Activated T-helper 9 cell treated with anti-CD3 and anti-CD28 coated beads, Interleukin-2, amount 50 U/mL, for 16 hours (primary cell): Measurements from ENCODE around the gene TMEM132A.

Experiments
- DNase-seq: peaks from one replicate; pipeline ENCODE4 v3.0.0-alpha.2; 2020; ENCODE audit warnings: low read depth

Gene TMEM132A

DNA sequence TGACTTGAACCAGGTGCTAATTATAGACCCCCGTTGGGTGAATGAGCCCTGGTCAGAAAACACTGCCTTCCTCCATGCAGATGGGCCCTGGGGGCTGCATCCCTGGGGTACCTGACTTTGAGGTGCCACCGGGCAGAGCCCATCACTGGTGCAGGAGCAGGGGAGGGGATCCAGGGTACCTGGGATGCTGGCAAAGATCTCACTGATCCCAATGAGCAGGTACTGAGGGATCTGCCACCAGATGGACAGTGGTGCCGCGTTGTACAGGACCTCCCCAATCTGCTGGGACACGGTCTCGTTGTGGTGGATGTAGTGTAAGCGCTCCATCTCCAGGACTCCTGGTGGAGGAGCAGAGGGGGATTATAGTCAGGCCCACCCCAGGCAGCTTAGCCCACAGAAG lies 15.0 kb downstream of the TMEM132A start:
- no peak for DNase-seq

DNA sequence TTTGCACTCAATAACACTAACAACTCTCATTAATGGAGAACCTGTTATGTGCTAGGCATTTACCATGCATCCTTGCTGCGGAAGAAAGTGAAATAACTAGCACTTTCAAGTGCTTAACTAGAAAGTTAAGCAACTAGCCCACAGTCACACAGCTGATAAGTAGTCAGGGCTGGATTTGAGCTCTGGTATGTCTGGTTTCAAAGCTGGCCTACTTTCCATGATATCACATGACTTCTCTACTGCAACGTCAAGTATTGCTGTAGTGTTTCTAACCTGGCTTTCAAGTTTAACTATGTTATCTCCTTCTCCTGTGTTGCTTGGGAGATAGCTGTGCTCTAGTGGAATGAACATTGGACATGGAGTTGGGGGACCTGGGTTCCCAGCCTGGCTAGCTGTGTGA lies 15.6 kb downstream of the TMEM132A start:
- no peak for DNase-seq

DNA sequence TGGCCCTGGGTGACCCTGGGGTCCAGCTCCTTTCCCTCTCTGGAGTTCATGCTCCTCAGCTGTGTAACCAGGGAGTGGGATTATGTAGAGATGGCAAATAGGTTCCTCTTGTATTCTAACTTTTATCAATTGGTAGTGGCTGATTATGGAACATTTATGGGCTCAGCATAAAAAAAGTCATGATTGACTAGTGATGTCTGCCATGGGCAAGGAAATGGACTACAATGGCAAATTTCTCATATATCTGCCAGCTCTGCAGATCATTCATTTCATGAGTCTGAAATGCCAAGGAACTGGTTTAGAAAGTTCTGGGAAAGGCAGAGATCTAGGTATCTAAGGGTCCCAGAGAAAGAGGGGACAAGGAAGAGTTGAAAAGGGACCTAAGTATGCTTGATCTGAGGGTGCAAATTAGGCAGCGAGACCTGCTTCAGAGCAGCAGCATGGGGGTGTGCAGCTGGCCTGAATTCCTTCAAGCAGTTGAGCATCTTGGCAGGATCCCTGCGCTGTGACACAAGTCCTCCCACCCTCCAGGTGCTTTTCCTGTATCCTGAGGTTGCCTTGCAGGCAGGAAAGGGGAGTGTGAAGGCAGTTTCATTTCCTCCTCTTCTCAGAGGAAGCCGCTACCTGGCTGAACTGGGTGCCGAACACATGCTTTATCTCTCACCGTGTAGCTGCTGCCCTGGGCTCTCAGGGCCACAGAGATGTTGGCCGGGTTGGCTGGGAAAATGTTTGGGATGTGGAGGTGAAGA lies 17.3 kb downstream of the TMEM132A start:
- DNase-seq: no peak

- DNase-seq: no peak
Measured at GRCh38 chr11:60942219-60942618, 18.0 kb downstream of the TMEM132A start.

GRCh38 chr11:60942970-60943565 lies 18.8 kb downstream of the TMEM132A start:
- no peak for DNase-seq

DNA sequence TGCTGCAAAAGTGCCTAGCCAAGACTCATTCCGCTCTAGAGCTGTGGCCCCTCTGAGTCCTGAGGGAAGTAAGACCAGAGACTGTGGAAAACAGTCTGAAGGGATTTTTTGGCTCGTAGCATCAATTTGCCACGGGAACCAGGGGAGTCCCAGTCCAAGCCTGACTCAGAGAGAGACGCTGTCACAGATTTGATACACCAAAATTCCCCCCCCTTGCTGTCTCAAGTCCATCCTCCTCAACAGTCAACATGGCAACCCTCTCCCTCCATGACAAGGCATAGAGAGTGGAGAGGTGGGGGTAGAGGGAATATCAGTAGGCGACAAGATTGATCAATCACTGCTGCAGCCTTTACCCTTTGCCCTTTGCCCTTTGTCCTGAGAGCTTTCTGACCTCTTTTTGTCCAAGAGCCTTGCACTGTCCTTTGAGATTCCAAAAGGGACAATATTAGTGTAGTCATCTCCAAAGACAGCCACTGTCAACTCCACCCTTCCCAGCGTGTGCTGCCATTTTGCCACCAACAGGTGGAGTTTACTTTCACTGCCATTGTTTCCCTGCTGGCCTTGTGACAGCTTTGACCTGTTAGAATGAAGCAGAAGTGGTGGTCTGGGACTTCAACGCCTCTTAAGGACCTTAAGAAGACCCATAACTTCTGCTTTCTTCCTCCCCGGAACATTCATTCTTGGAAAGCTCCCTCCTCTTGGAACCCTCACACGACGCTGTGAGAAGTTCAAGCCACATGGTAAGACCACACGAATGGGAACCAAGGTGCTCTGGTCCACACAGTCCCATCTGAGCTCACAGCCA lies 20.4 kb downstream of the TMEM132A start:
- no peak for DNase-seq

DNA sequence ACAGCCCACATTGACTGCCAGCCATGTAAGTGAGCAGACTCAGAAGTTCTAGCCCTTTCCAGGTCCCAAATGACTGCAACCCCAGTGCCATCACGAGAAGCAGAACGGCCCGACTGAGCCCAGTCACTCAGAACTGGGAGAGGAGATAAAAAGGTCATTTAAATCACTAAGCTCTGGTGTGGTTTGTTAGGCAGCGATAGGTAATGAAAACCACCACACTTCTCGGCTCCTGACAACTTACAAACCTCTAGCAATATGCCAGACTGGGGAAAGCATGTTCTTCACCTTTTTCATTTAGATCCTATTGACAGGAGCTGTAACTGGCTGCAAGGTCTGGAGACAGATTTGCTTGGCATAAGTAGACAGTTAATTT lies 21.0 kb downstream of the TMEM132A start:
- no peak for DNase-seq

- no peak for DNase-seq
Measured at GRCh38 chr11:60946601-60947264, 22.5 kb downstream of the TMEM132A start.

DNA sequence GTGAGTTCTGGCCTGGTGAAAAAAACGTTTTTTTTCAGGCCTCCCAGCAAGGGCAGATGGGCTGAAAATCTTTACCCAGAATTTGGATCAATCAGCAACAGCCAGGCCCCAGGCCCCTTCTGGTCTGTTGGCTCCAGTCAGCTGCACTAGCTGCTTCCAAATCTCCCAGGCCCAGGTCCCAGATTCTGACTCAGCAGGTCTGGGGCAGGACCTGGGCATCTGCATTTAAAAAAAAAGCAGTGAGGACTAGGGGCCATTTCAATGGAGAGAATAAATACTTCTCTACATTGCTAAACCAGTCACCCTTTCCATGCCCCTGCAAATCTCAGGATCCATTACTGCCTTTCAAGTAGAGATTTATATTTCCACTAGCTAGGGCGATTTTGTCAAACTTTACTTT lies 23.4 kb downstream of the TMEM132A start:
- no peak for DNase-seq

DNA sequence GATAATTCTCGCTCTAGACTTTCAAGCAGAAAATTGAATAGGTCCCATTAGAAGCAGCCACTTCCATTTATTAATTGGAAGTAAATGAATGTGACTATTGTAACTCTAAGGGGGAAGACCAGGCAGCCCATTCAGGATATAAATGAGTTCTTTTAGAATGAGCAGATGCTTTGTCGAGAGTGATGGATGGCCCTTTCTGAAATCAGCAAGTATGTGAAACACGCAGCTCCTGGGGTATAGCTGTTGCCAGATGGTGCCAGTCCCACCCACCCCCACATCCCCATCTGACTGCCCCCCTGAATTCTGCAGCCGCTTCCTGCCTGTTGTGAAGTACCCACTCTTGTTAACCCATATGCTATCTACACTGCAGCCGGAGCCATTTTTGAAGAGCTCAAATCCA lies 24.0 kb downstream of the TMEM132A start:
- no peak for DNase-seq

DNA sequence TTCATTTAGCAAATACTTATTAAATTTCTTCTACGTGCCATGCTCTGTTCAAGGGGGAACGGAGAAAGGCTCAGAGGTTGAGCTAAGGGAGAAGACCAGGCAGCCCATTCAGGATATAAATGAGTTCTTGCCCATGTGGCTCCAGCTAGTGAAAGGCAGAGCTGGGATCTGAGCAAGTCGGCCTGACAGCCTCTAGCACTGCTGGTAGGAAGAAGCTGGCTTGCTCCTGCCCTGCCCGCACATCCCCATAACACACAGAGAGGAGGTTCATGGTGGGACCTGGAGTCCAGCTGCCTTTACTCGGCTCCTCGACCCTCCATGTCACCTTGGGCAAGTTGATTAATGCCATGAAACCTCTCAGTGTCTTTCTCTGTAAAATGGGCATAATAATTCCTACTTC lies 25.8 kb downstream of the TMEM132A start:
- DNase-seq: no peak

GRCh38 chr11:60950933-60951605 lies 26.8 kb downstream of the TMEM132A start:
- no peak for DNase-seq

GRCh38 chr11:60951606-60951903 lies 27.3 kb downstream of the TMEM132A start:
- no peak for DNase-seq

- no peak for DNase-seq
Measured at GRCh38 chr11:60951904-60952741, 27.9 kb downstream of the TMEM132A start, which contains the start of gene SLC15A3. Gene SLC15A3 (minus strand): TSS chr11:60952176. CDS start chr11:60951551, 625 bp downstream.

- DNase-seq: no peak
Measured at GRCh38 chr11:60952742-60953170, 28.5 kb downstream of the TMEM132A start.

DNA sequence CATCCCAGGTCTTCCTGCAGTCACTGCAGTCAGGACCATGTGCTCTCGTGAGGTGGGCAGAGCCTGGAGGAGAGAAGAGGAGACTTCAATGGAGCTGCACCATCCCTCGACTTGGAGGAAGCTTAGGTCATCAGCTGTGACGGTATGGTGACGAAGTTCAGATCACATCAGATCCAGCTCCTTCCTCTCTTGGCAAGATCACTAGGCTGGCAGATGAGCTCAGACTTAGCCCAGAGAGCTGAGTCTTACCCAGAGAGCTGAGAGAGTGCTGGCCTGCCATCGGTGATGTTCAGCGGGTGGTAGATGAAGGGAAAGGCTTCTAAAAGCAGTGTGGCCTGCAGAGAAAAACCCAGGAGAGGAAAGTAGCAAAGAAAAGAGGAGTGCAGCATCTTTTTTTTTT lies 29.5 kb downstream of the TMEM132A start:
- no peak for DNase-seq

- DNase-seq: no peak
Measured at GRCh38 chr11:60954421-60954820, 30.2 kb downstream of the TMEM132A start.

DNA sequence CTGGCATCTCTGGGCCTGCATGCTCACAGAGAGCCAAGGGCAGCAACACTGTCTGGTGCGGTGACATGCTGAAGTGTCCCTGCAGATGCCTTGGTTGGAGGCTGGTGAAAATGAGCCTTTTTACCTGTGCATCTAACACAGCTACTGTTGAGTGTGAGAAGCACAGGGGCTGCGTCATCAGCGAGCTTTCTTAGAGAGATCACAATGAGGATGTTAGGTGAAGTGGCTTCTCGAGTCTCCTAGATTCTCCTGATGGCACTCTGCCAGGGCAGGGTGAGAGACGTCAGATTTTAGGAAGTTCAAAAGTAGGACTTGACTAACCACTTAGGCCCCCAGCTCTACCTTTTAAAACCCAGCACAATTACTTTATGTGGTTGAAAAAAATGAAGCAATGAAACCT lies 31.3 kb downstream of the TMEM132A start:
- DNase-seq: no peak

DNA sequence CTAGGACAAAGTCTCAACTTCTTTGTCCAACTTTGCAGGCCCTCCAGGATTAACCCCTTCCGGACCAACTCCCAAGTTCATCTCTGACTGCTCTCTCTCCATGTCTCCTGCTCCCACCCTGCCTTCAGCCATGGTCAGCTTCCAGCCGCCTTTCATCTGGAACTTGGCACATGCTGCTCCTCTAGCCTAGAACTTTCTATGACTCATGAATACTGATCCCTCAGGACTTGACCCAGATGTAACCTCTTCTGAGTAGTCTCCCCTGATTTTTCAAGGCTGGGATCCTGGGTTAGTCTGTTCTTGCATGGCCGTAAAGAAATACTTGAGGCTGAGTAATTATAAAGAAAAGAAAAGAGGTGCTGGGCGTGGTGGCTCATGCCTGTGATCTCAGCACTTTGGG lies 32.9 kb downstream of the TMEM132A start:
- no peak for DNase-seq

DNA sequence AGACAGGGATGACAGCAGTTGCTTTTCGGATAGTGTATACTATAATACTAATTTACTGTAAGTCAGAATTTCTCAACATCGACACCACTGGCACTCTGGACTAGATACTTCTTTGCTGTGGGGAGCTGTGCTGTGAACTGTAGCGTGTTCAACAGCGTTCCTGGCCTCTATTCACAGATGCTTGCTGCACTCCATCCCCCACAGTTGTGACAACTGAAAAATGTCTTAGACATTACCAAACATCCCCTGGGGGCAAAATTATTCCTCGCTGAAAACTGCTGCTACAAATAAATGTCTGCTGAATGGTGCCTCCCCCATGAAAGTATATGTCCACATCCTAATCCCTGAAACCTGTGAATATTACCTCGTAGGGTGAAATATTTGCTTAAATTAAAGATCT lies 35.2 kb downstream of the TMEM132A start:
- no peak for DNase-seq

DNA sequence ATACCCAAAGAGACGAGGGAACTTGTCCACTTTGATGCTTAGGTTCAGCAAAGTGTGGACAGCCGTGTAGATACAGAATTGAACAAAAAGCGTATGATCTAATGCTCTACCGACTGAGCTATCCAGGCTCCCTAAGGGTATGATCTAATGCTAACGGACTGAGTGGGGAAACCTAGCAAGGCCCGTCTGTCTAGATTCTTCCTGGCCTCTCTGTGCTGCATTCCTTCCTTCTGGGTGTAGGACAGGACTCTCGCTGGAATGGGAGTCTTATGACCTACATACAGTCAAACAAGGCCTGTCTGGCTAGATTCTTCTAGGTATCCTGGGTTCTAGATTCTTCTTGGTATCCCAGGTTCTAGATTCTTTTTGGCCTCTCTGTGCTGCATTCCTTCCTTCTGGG lies 36.1 kb downstream of the TMEM132A start:
- no peak for DNase-seq
